Midbrain (tissue), 1 donor: ENCODE measurements around the gene GPATCH8.
A peak's percentile ranks its signal among the peaks of the same experiment; 100 is the strongest.

Experiments used
- DNase-seq: peaks from one replicate; lab custom pipeline; 2025; lab: John Stamatoyannopoulos, UW

Gene GPATCH8

GRCh38 chr17:44354582-44355561 is 148.3 kb downstream of the GPATCH8 start:
- DNase-seq = no peak

GRCh38 chr17:44353672-44354331 is 149.4 kb downstream of the GPATCH8 start:
- DNase-seq = no peak

GRCh38 chr17:44352828-44353671 is 150.2 kb downstream of the GPATCH8 start:
- no peak for DNase-seq

- DNase-seq = no peak
These were observed 151.0 kb downstream of the GPATCH8 start for GRCh38 chr17:44351961-44352827.

DNA sequence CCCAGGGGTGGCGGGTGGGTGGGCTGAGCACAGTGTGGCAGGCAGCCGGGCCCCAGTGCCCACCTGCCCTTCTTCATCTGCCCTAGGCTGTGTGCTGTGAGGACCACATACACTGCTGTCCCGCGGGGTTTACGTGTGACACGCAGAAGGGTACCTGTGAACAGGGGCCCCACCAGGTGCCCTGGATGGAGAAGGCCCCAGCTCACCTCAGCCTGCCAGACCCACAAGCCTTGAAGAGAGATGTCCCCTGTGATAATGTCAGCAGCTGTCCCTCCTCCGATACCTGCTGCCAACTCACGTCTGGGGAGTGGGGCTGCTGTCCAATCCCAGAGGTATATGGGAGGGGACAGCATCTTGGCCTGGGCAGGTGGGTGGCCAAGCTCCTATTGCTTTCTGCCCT is 151.7 kb downstream of the GPATCH8 start:
- no peak for DNase-seq

- DNase-seq = peak; percentile 62
These were observed 152.4 kb downstream of the GPATCH8 start for GRCh38 chr17:44350733-44351226.

DNA sequence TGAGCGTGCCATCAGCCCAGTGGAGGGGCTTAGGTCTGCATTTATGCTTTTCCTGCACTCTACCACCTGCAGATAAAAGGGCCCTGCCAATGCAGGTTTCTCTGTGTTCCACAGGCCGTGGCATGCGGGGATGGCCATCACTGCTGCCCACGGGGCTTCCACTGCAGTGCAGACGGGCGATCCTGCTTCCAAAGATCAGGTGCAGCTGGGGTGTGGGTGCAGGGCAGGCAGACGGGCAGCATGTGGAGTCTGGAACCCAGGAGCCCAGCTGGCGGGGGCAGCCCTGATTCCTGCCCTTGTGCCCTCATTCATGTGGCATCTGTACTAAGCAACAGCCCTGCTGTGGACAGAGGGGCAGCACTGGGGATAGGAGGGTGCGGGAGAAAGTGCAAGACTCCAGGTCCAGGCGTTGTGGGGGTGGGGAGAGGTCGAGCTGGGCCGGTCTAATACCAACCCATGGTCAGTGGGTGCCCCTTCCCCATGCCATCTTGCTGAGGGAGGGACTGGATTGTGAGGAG is 153.6 kb downstream of the GPATCH8 start:
- DNase-seq = no peak

- no peak for DNase-seq
These were observed 154.2 kb downstream of the GPATCH8 start for GRCh38 chr17:44348988-44349364.

GRCh38 chr17:44348234-44348987 is 154.8 kb downstream of the GPATCH8 start:
- DNase-seq = peak; percentile 48
